NK-92 (cell line): ENCODE results near the gene MACROD1.

Experiments
- DNase-seq: peaks from one replicate; lab custom pipeline; 2025; ENCODE audit not compliant: unreplicated experiment; lab: John Stamatoyannopoulos, UW

The MACROD1 gene

GRCh38 chr11:64077607-64078006, 88.3 kb downstream of the MACROD1 start:
- no peak for DNase-seq

- DNase-seq: no peak
These were observed 89.2 kb downstream of the MACROD1 start for GRCh38 chr11:64076758-64077157.

GRCh38 chr11:64074239-64074638, 91.7 kb downstream of the MACROD1 start:
- no peak for DNase-seq

- DNase-seq: no peak
These were observed 92.4 kb downstream of the MACROD1 start for GRCh38 chr11:64073542-64073941.

- DNase-seq: no peak
These were observed 93.0 kb downstream of the MACROD1 start for GRCh38 chr11:64072871-64073270.

- no peak for DNase-seq
These were observed 93.5 kb downstream of the MACROD1 start for GRCh38 chr11:64072403-64072802.

GRCh38 chr11:64071849-64072248, 94.1 kb downstream of the MACROD1 start:
- DNase-seq: no peak

GRCh38 chr11:64070314-64070681, 95.6 kb downstream of the MACROD1 start:
- no peak for DNase-seq

GRCh38 chr11:64069401-64070313, 96.3 kb downstream of the MACROD1 start:
- no peak for DNase-seq

- DNase-seq: no peak
These were observed 97.1 kb downstream of the MACROD1 start for GRCh38 chr11:64068705-64069400.

GRCh38 chr11:64067230-64067993, 98.5 kb downstream of the MACROD1 start:
- DNase-seq: no peak

- DNase-seq: no peak
These were observed 100.2 kb downstream of the MACROD1 start for GRCh38 chr11:64065712-64066111.

GRCh38 chr11:64065141-64065465, 100.8 kb downstream of the MACROD1 start:
- DNase-seq: no peak

- DNase-seq: no peak
These were observed 101.4 kb downstream of the MACROD1 start for GRCh38 chr11:64064374-64065140.

- no peak for DNase-seq
These were observed 102.1 kb downstream of the MACROD1 start for GRCh38 chr11:64063777-64064176.

- DNase-seq: no peak
These were observed 103.5 kb downstream of the MACROD1 start for GRCh38 chr11:64062185-64063039.

GRCh38 chr11:64060861-64061444, 105.0 kb downstream of the MACROD1 start:
- DNase-seq: no peak

- DNase-seq: no peak
These were observed 105.6 kb downstream of the MACROD1 start for GRCh38 chr11:64060263-64060860.
